K562 (cell line): Measurements from ENCODE around the gene PGS1. TPM values are rescaled to one million over a fixed set of nuclear protein-coding genes. Genes with fewer than 3 reads are reported as not detected.
A peak's percentile ranks its signal among the peaks of the same experiment; 100 is the strongest.

Experiments
- ATAC-seq: fragments of 200-7000 bp; cut with Tn5 transposase; 3 replicates; pipeline ENCODE4 v1.9.1; 2020; ENCODE audit warnings: moderate library complexity
- BruUV-seq: library from RNA; stranded (reverse); fragments of 400-500 nt; replicated peaks from 2 replicates; lab custom pipeline; 2021; lab: Mats Ljungman, UMichigan
- CTCF ChIA-PET: fragments of 300-600 bp; formaldehyde crosslinking; extraction: SDS; loops from one replicate; lab custom pipeline; 2021; ENCODE audit warnings: low intra/inter-chr PET ratio; lab: Yijun Ruan, JAX
- POLR2A ChIA-PET: fragments of 300-600, 350-650 bp; sonication (Branson Sonifier 250); formaldehyde crosslinking; extraction: SDS; loops from one replicate; lab custom pipeline; 2021; ENCODE audit warnings: antibody characterized with exemption, inconsistent platforms; lab: Yijun Ruan, JAX
- DNase-seq, 4 experiments: peaks; one replicate each; pipeline versions ENCODE4 v3.0.0 to v3.0.0-alpha.2; 2011 to 2018; ENCODE audit warnings: low spot score in 3 of 4, mixed read lengths in 3 of 4; ENCODE audit errors: extremely low read depth in 1 of 4
- FAIRE-seq: peaks from 2 replicates; lab custom pipeline; 2011; peaks lifted over from hg19 to GRCh38; lab: Jason Lieb, UNC
- H2AFZ ChIP-seq: 2 replicates; pipeline ENCODE4 v1.6.0; 2011; ENCODE audit warnings: low read depth, low read length, control low read depth, inconsistent platforms
- H3K27ac ChIP-seq: fragments of 200-600 bp; 3 replicates; pipeline ENCODE4 v1.8.0; 2011; ENCODE audit warnings: low read depth, mild to moderate bottlenecking, control low read depth, inconsistent platforms, low read length, moderate library complexity, mixed read lengths; ENCODE audit errors: extremely low read depth
- H3K27me3 ChIP-seq, 2 experiments: fragments of 300-600 bp in 1 of 2; 2 replicates in 1 of 2; 3 replicates in 1 of 2; pipeline versions ENCODE4 v1.6.0 to v1.8.0; 2011; ENCODE audit warnings: inconsistent platforms in 2 of 2, low read length in 2 of 2, mild to moderate bottlenecking in 1 of 2, mixed read lengths in 1 of 2, moderate library complexity in 1 of 2; ENCODE audit not compliant: control insufficient read depth in 2 of 2, insufficient read depth in 2 of 2
- H3K36me3 ChIP-seq: fragments of 300-600 bp; 3 replicates; pipeline ENCODE4 v1.8.0; 2011; ENCODE audit warnings: mild to moderate bottlenecking, low read length, inconsistent platforms; ENCODE audit not compliant: control insufficient read depth, insufficient read depth
- H3K4me1 ChIP-seq, 2 experiments: fragments of 200-600 bp in 1 of 2; replicated peaks in 1 of 2; 2 replicates in 1 of 2; 3 replicates in 1 of 2; pipeline versions ENCODE4 v1.5.1 to v1.8.0; 2011; ENCODE audit warnings: inconsistent platforms in 2 of 2, low read length in 2 of 2, mild to moderate bottlenecking in 1 of 2, mixed read lengths in 1 of 2, moderate library complexity in 1 of 2; ENCODE audit not compliant: control insufficient read depth in 2 of 2, insufficient read depth in 2 of 2
- H3K4me2 ChIP-seq: 2 replicates; pipeline ENCODE4 v1.6.1; 2011; ENCODE audit warnings: low read length, control low read depth, inconsistent platforms, mixed read lengths; ENCODE audit not compliant: insufficient read depth
- H3K4me3 ChIP-seq: fragments of 200-600 bp; sonication (generic), shearing (Covaris generic); 2 replicates; pipeline ENCODE4 v1.5.1; 2016; ENCODE audit warnings: control low read depth, inconsistent platforms
- H3K79me2 ChIP-seq: fragments of 200-600 bp; 3 replicates; pipeline ENCODE4 v1.8.0; 2011; ENCODE audit warnings: low read length, inconsistent platforms; ENCODE audit not compliant: control insufficient read depth, insufficient read depth
- H3K9ac ChIP-seq, 2 experiments: 2 replicates each; pipeline versions ENCODE4 v1.6.0 to v1.6.1; 2011; ENCODE audit warnings: low read depth in 2 of 2, low read length in 2 of 2, control low read depth in 1 of 2, inconsistent platforms in 1 of 2, mild to moderate bottlenecking in 1 of 2, mixed read lengths in 1 of 2; ENCODE audit not compliant: insufficient read depth in 1 of 2
- H3K9me1 ChIP-seq: one replicate; pipeline ENCODE4 v1.6.0; 2011; ENCODE audit warnings: inconsistent platforms, mild to moderate bottlenecking, low read length, moderate library complexity; ENCODE audit not compliant: control insufficient read depth, insufficient read depth
- H3K9me3 ChIP-seq: replicated peaks from 2 replicates; pipeline ENCODE4 v1.5.1; 2011; ENCODE audit warnings: low read depth, low read length, inconsistent platforms; ENCODE audit not compliant: control insufficient read depth, insufficient read depth
- H4K20me1 ChIP-seq: replicated peaks from 2 replicates; pipeline ENCODE4 v1.6.1; 2011; ENCODE audit warnings: low read length, inconsistent platforms, mixed read lengths; ENCODE audit not compliant: control insufficient read depth, insufficient read depth
- BRD4 ChIP-seq: fragments of 200-600 bp; sonication (generic); IDR thresholded peaks from 2 replicates; pipeline ENCODE4 v1.6.1; 2017; ENCODE audit warnings: inconsistent platforms
- CBX1 ChIP-seq: sonication (generic); IDR thresholded peaks from 2 replicates; pipeline ENCODE4 v1.6.1; 2016; ENCODE audit warnings: antibody characterized with exemption, low read depth, mild to moderate bottlenecking
- CHD1 ChIP-seq: fragments of 200-600 bp; sonication (generic); IDR thresholded peaks from one replicate; pipeline ENCODE4 v1.6.1; 2012; ENCODE audit warnings: mild to moderate bottlenecking, moderate library complexity, low read length, inconsistent platforms
- ELF2 ChIP-seq: fragments of 250-450 bp; sonication (Bioruptor Pico); IDR thresholded peaks from 2 replicates; pipeline ENCODE4 v1.5.0; 2021; ENCODE audit warnings: mild to moderate bottlenecking
- HDAC2 ChIP-seq: fragments of 450-650 bp; IDR thresholded peaks from 2 replicates; pipeline ENCODE4 v1.6.1; 2016; ENCODE audit warnings: mild to moderate bottlenecking
- HDAC6 ChIP-seq: IDR thresholded peaks from 2 replicates; pipeline ENCODE4 v1.6.1; 2012; ENCODE audit warnings: low read depth, mild to moderate bottlenecking, control low read depth, inconsistent platforms, low read length, moderate library complexity
- NFATC3 ChIP-seq: fragments of 450-650 bp; IDR thresholded peaks from 2 replicates; pipeline ENCODE4 v1.6.1; 2017; ENCODE audit warnings: mild to moderate bottlenecking
- PHF20 ChIP-seq: fragments of 450-650 bp; IDR thresholded peaks from 2 replicates; pipeline ENCODE4 v1.6.1; 2018; ENCODE audit not compliant: partially characterized antibody
- RBBP5 ChIP-seq: fragments of 200-600 bp; sonication (generic); IDR thresholded peaks from 2 replicates; pipeline ENCODE4 v1.6.1; 2012; ENCODE audit warnings: borderline replicate concordance, mild to moderate bottlenecking, low read length, control low read depth, inconsistent platforms; ENCODE audit not compliant: insufficient read depth, poor library complexity, severe bottlenecking
- RBFOX2 ChIP-seq: fragments of 200-400 bp; formaldehyde crosslinking; IDR thresholded peaks from 2 replicates; pipeline ENCODE4 v1.6.1; 2017; ENCODE audit warnings: low read depth, mild to moderate bottlenecking, low read length, moderate library complexity
- SIN3A ChIP-seq, 2 experiments: fragments of 150-350 bp in 1 of 2; IDR thresholded peaks; 2 replicates each; pipeline ENCODE4 v1.6.1; 2011 to 2016; ENCODE audit warnings: borderline replicate concordance in 2 of 2, low read depth in 2 of 2, low read length in 2 of 2, mild to moderate bottlenecking in 2 of 2, moderate library complexity in 2 of 2; ENCODE audit not compliant: control insufficient read depth in 1 of 2
- SP1 ChIP-seq: sonication (generic); formaldehyde crosslinking; IDR thresholded peaks from 2 replicates; pipeline ENCODE4 v1.8.1; 2022; ENCODE audit warnings: mild to moderate bottlenecking, missing genetic modification reagents
- TFAP4 ChIP-seq: sonication (generic); formaldehyde crosslinking; IDR thresholded peaks from 2 replicates; pipeline ENCODE4 v1.8.0; 2022; ENCODE audit warnings: missing genetic modification reagents, mild to moderate bottlenecking, moderate library complexity, borderline replicate concordance
- XRCC5 ChIP-seq: fragments of 200-400 bp; formaldehyde crosslinking; IDR thresholded peaks from 2 replicates; pipeline ENCODE4 v1.6.1; 2017; ENCODE audit warnings: low read depth, mild to moderate bottlenecking, low read length
- ZNF586 ChIP-seq: fragments of 450-650 bp; formaldehyde crosslinking; conservative IDR thresholded peaks from 2 replicates; pipeline ENCODE4 v1.4.0; 2020; ENCODE audit warnings: mild to moderate bottlenecking, moderate library complexity
- whole genome bisulfite sequencing: fragments of 100-300 bp; shearing (Covaris generic); methylation state at CpG from one replicate; pipeline ENCODE4 v1.1.6; 2016; ENCODE audit warnings: low coverage, mixed read lengths; ENCODE audit not compliant: insufficient coverage; ENCODE audit errors: missing lambda C conversion rate; 5-methylcytosine and 5-hydroxymethylcytosine counted together
- in situ Hi-C: fragments of 300-500 bp; cut with MboI; formaldehyde crosslinking; loops from 4 replicates; pipeline ENCODE4 v1.15.0; 2018; ENCODE audit warnings: inconsistent platforms, mixed read lengths
- intact Hi-C: fragments of 100-400 bp; cut with micrococcal nuclease; formaldehyde crosslinking; loops from 2 replicates; pipeline ENCODE4 v1.14.2; 2022
- polyA plus RNA-seq, 8 experiments: library from polyadenylated mRNA; depleted of rRNA in 4 of 8; stranded (reverse) in 5 of 8; unstranded in 3 of 8; fragments of >200 nt; fragmentation: Nextera tagmentation in 2 of 8; fragmentation: Illumina TruSeq in 1 of 8; extraction: Ambion mirVana in 2 of 8; extraction: Trizol in 1 of 8; gene quantifications; 2 replicates each; pipeline versions ENCODE4 v1.2.1 to v1.2.3, GENCODE V29; 2011 to 2014; ENCODE audit warnings: inconsistent platforms in 1 of 8, missing spikeins in 1 of 8
- total RNA-seq, 7 experiments: library from RNA; depleted of rRNA in 6 of 7; stranded (reverse); fragments of >200 nt in 6 of 7; fragmentation: Illumina TruSeq in 2 of 7; extraction: Trizol in 2 of 7; gene quantifications; 2 replicates each; pipeline versions ENCODE4 v1.2.1 to v1.2.3, GENCODE V29; 2011 to 2021; ENCODE audit warnings: low replicate concordance in 1 of 7
- TF ChIP-seq, protein P1 (sequence below), 2 experiments: IDR thresholded peaks; 2 replicates each; pipeline ENCODE4 v1.6.1; 2012; ENCODE audit warnings: improper control_type of control experiment in 2 of 2, low read depth in 2 of 2, low read length in 2 of 2, borderline replicate concordance in 1 of 2
- TF ChIP-seq, protein P2 (sequence below), 2 experiments: fragments of 450-650 bp; IDR thresholded peaks; 2 replicates each; pipeline ENCODE4 v1.6.1; 2016

PGS1 gene
- total and polyA plus RNA-seq, 9 of the 15 experiments (the other 6 are each of a cell fraction or from before 2014, with no cell fraction given): 1.3 to 39.4 (median 22.3) TPM

DNA sequence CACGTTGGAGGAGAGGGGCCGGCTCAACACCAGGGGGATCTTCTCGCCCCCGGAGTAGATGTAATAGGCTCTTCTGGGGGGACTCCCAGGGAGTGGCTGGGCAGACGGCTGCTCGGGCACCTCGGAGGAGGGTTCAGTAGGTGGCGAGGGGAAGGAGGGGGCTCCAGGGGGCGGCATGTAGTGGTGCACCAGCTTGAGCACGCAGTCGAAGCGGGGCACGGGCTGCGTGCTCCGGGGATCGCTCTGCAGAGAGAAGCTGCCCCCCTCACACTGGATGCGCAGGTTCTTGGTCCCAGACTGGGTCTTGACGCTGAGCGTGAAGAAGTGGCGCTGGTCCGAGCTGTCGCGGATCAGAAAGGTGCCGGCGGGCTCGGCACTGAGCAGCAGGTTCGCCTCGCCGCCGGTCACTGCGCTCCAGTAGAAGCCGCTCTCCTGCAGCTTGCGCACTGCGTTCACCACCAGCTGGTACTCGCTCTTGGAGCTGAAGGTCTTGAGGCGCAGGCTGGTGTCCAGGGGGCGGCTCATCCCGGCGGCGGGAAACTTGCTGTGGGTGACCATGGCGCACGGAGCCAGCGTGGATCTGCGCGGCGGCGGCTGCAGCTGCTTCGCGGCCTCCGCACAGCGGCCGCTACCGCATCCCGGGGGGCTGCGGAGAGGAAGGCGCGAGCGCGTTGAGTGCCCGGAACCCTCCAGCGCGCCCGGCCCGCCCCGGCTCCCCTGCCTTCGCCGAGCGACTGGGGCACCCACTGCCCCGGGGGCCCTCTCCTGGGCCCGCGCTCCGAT is 19.7 kb upstream of the PGS1 start:
- FAIRE-seq: no peak
- Histone ChIP-seq H3K79me2 (peaks cover 41% of the 10 kb centered on the region), H3K9ac (peak overlapping the region; percentile 86 to 99), H4K20me1 (peaks cover 37% of the 10 kb centered on the region), H3K27me3 (no peaks in the 10 kb centered on the region), H3K4me1 (peaks cover 40 to 61% of the 10 kb centered on the region in 2 experiments), H2AFZ (no peak overlapping the region), H3K4me2 (peak overlapping the region; percentile 88), H3K4me3 (peak overlapping the region; percentile 90), H3K9me3 (no peaks in the 10 kb centered on the region), H3K27ac (peak overlapping the region; percentile 84), H3K36me3 (peaks cover 33% of the 10 kb centered on the region), H3K9me1 (peaks cover 23% of the 10 kb centered on the region)
- ATAC-seq: peak; percentile 1; the same call in 1 of the 3 replicates
- BruUV-seq: no TSS peak
- in situ Hi-C loops (no loop called here), intact Hi-C loops (no loop called here)
- peak in 2 of 4 experiments; percentile 53 to 59 for DNase-seq
- ChIA-PET POLR2A (interaction anchor here (0.6 to 1.3 kb wide), 6 partner anchors 11 to 49 kb away, joined by 3 to 4 read pairs (median 3); no protein-coding TSS in a partner anchor), CTCF (no interaction called here)
- WGBS: 6% methylated on average over 48 of the region's 72 CpGs
- TF ChIP-seq, protein P1, sequence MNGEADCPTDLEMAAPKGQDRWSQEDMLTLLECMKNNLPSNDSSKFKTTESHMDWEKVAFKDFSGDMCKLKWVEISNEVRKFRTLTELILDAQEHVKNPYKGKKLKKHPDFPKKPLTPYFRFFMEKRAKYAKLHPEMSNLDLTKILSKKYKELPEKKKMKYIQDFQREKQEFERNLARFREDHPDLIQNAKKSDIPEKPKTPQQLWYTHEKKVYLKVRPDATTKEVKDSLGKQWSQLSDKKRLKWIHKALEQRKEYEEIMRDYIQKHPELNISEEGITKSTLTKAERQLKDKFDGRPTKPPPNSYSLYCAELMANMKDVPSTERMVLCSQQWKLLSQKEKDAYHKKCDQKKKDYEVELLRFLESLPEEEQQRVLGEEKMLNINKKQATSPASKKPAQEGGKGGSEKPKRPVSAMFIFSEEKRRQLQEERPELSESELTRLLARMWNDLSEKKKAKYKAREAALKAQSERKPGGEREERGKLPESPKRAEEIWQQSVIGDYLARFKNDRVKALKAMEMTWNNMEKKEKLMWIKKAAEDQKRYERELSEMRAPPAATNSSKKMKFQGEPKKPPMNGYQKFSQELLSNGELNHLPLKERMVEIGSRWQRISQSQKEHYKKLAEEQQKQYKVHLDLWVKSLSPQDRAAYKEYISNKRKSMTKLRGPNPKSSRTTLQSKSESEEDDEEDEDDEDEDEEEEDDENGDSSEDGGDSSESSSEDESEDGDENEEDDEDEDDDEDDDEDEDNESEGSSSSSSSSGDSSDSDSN (IDR thresholded peaks at IDR 0.05; ENCODE audit: borderline replicate concordance in 1 of 2, low read depth in 2 of 2, low read length in 2 of 2): peak; percentile 4 to 44; a peak in 3 of 4 replicates
- TF ChIP-seq RBFOX2 (peak; percentile 55), RBBP5 (peak; percentile 53), PHF20 (peak; percentile 32), ZNF586 (CRISPR knock-in tag) (no peak), CBX1 (no peak), TFAP4 (CRISPR knock-in tag) (peak; percentile 66), HDAC6 (peak; percentile 89; the same call in 1 of the 2 replicates), ELF2 (CRISPR knock-in tag) (no peak), XRCC5 (no peak), SP1 (peak; percentile 15; the same call in 1 of the 2 replicates), CHD1 (peak; percentile 95), HDAC2 (no peak), BRD4 (no peak), SIN3A (IDR thresholded peaks at IDR 0.05; ENCODE audit: borderline replicate concordance in 2 of 2, control insufficient read depth in 1 of 2, low read depth in 2 of 2, low read length in 2 of 2) (peak in 1 of 2 experiments; percentile 11; a peak in 1 of 4 replicates), NFATC3 (peak; percentile 84; the same call in 1 of the 2 replicates)
- TF ChIP-seq, protein P2, sequence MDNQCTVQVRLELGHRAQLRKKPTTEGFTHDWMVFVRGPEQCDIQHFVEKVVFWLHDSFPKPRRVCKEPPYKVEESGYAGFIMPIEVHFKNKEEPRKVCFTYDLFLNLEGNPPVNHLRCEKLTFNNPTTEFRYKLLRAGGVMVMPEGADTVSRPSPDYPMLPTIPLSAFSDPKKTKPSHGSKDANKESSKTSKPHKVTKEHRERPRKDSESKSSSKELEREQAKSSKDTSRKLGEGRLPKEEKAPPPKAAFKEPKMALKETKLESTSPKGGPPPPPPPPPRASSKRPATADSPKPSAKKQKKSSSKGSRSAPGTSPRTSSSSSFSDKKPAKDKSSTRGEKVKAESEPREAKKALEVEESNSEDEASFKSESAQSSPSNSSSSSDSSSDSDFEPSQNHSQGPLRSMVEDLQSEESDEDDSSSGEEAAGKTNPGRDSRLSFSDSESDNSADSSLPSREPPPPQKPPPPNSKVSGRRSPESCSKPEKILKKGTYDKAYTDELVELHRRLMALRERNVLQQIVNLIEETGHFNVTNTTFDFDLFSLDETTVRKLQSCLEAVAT (IDR thresholded peaks at IDR 0.05): 0 out of 4 replicates have a peak, but pooled peaks of 1 of the 2 experiments have one; percentile 27
